SU-DHL-6 (cell line): Measurements from ENCODE around the gene ZNF341.

Experiments
- H2AFZ ChIP-seq: fragments of 200-600 bp; sonication (generic); 2 replicates; pipeline ENCODE4 v1.6.1; 2014; ENCODE audit warnings: low read depth, mild to moderate bottlenecking, moderate library complexity, mixed read lengths, antibody characterized with exemption, low read length; ENCODE audit not compliant: severe bottlenecking
- H3F3A ChIP-seq: fragments of 200-600 bp; shearing (Covaris generic); 2 replicates; pipeline ENCODE4 v1.6.0; 2016; ENCODE audit warnings: antibody characterized with exemption, mild to moderate bottlenecking; ENCODE audit not compliant: insufficient read depth
- H3K27ac ChIP-seq: fragments of 200-600 bp; sonication (generic); 2 replicates; pipeline ENCODE4 v1.5.1; 2016; ENCODE audit warnings: low read depth, mild to moderate bottlenecking, low read length, moderate library complexity, mixed read lengths
- H3K27me3 ChIP-seq: fragments of 200-600 bp; sonication (generic), shearing (Covaris generic); 2 replicates; pipeline ENCODE4 v1.6.0; 2014; ENCODE audit warnings: mild to moderate bottlenecking, low read length
- H3K36me3 ChIP-seq: fragments of 200-600 bp; sonication (generic); 2 replicates; pipeline ENCODE4 v1.6.1; 2014; ENCODE audit warnings: mild to moderate bottlenecking, low read length, mixed read lengths
- H3K4me2 ChIP-seq: fragments of 300-600, 200-600 bp; shearing (Covaris generic), sonication (generic); 2 replicates; pipeline ENCODE4 v1.6.0; 2014; ENCODE audit warnings: low read length, low read depth, mild to moderate bottlenecking; ENCODE audit not compliant: poor library complexity, severe bottlenecking
- H3K4me3 ChIP-seq: fragments of 200-600 bp; sonication (generic); 2 replicates; pipeline ENCODE4 v1.5.1; 2014; ENCODE audit warnings: antibody characterized with exemption, low read length, mild to moderate bottlenecking, mixed read lengths; ENCODE audit not compliant: insufficient read depth, poor library complexity, severe bottlenecking
- H3K79me2 ChIP-seq: fragments of 200-600 bp; sonication (generic); 2 replicates; pipeline ENCODE4 v1.6.1; 2014; ENCODE audit warnings: mild to moderate bottlenecking, low read length, moderate library complexity; ENCODE audit not compliant: insufficient read depth
- H3K9ac ChIP-seq: fragments of 200-600 bp; sonication (generic); 2 replicates; pipeline ENCODE4 v1.7.0; 2014; ENCODE audit warnings: mild to moderate bottlenecking, low read length
- H3K9me2 ChIP-seq: fragments of 200-600 bp; sonication (generic); replicated peaks from 2 replicates; pipeline ENCODE4 v1.6.1; 2014; ENCODE audit warnings: low read length; ENCODE audit not compliant: insufficient read depth
- H3K9me3 ChIP-seq: fragments of 200-600 bp; sonication (generic); 2 replicates; pipeline ENCODE4 v1.6.1; 2014; ENCODE audit warnings: low read length, mixed read lengths; ENCODE audit not compliant: insufficient read depth
- H4K20me1 ChIP-seq: fragments of 200-600 bp; sonication (generic); 2 replicates; pipeline ENCODE4 v1.6.1; 2014; ENCODE audit warnings: low read depth, mild to moderate bottlenecking, antibody characterized with exemption, low read length, moderate library complexity, mixed read lengths
- CTCF ChIP-seq: fragments of 200-600 bp; sonication (generic); IDR thresholded peaks from one replicate; pipeline ENCODE4 v1.5.1; 2017; ENCODE audit warnings: antibody characterized with exemption, mild to moderate bottlenecking, low read length, moderate library complexity; ENCODE audit not compliant: insufficient read depth, poor library complexity, severe bottlenecking
- EZH2phosphoT487 ChIP-seq: fragments of 200-600 bp; sonication (generic), shearing (Covaris generic); conservative IDR thresholded peaks from 2 replicates; pipeline ENCODE4 v1.6.1; 2018; ENCODE audit warnings: mild to moderate bottlenecking, antibody characterized with exemption, low read length, moderate library complexity, mixed read lengths

The ZNF341 gene

GRCh38 chr20:33709905-33710541 lies 21.8 kb upstream of the ZNF341 start:
- no peaks in the 10 kb centered on the region for H3K36me3 ChIP-seq
- no peaks in the 10 kb centered on the region for H3K9me3 ChIP-seq
- H3K27ac ChIP-seq, result no peak overlapping the region
- H3K79me2 ChIP-seq, result no peaks in the 10 kb centered on the region
- H2AFZ ChIP-seq, result no peak overlapping the region
- H3K4me3 ChIP-seq, result no peak overlapping the region
- H3K9me2 ChIP-seq, result no peaks in the 10 kb centered on the region
- no peak overlapping the region for H3K9ac ChIP-seq
- H3K4me2 ChIP-seq, result no peak overlapping the region
- H4K20me1 ChIP-seq, result no peaks in the 10 kb centered on the region
- no peaks in the 10 kb centered on the region for H3K27me3 ChIP-seq
- peaks cover 5% of the 10 kb centered on the region; the same call in 1 of the 2 replicates for H3F3A ChIP-seq
- TF ChIP-seq CTCF, result no peak
- TF ChIP-seq EZH2phosphoT487, result no peak

- H3K4me2 ChIP-seq, result no peak overlapping the region
- no peak for TF ChIP-seq EZH2phosphoT487
Observed at GRCh38 chr20:33710681-33711445, 20.9 kb upstream of the ZNF341 start.

GRCh38 chr20:33711446-33711738 lies 20.4 kb upstream of the ZNF341 start:
- Histone ChIP-seq H3K27me3 (no peaks in the 10 kb centered on the region), H3K36me3 (no peaks in the 10 kb centered on the region), H3K9me2 (no peaks in the 10 kb centered on the region), H3K9me3 (no peaks in the 10 kb centered on the region), H2AFZ (no peak overlapping the region), H3K27ac (no peak overlapping the region), H3F3A (peaks cover 5% of the 10 kb centered on the region; the same call in 1 of the 2 replicates), H3K4me2 (no peak overlapping the region), H3K9ac (no peak overlapping the region), H4K20me1 (no peaks in the 10 kb centered on the region), H3K4me3 (no peak overlapping the region), H3K79me2 (peaks cover 1% of the 10 kb centered on the region; the same call in 1 of the 2 replicates)
- TF ChIP-seq CTCF (no peak), EZH2phosphoT487 (no peak)

More at GRCh38 chr20:33710681-33711445, 20.9 kb upstream of the ZNF341 start:
- Histone ChIP-seq H3K9me3 (no peaks in the 10 kb centered on the region), H3K27ac (no peak overlapping the region), H3K36me3 (no peaks in the 10 kb centered on the region), H3K27me3 (no peaks in the 10 kb centered on the region), H4K20me1 (no peaks in the 10 kb centered on the region), H3K9me2 (no peaks in the 10 kb centered on the region), H3K9ac (no peak overlapping the region), H3K79me2 (no peaks in the 10 kb centered on the region), H3F3A (peaks cover 5% of the 10 kb centered on the region; the same call in 1 of the 2 replicates), H2AFZ (no peak overlapping the region), H3K4me3 (no peak overlapping the region)

GRCh38 chr20:33713865-33714367 lies 17.9 kb upstream of the ZNF341 start:
- no peak overlapping the region for H3K27ac ChIP-seq
- TF ChIP-seq CTCF (no peak), EZH2phosphoT487 (no peak)
- no peak overlapping the region for H3K4me3 ChIP-seq
- H3K9me2 ChIP-seq, result no peaks in the 10 kb centered on the region
- no peak overlapping the region for H3K4me2 ChIP-seq
- H3K27me3 ChIP-seq, result no peaks in the 10 kb centered on the region
- H3K79me2 ChIP-seq, result peaks cover 10% of the 10 kb centered on the region; the same call in 1 of the 2 replicates
- no peaks in the 10 kb centered on the region for H3K36me3 ChIP-seq
- H2AFZ ChIP-seq, result no peak overlapping the region
- H4K20me1 ChIP-seq, result no peaks in the 10 kb centered on the region
- H3F3A ChIP-seq, result peaks cover 5% of the 10 kb centered on the region; the same call in 1 of the 2 replicates
- H3K9me3 ChIP-seq, result no peaks in the 10 kb centered on the region
- H3K9ac ChIP-seq, result no peak overlapping the region
